MM.1S (cell line): Measurements from ENCODE around the gene PCMT1.

ENCODE experiments used
- EZH2 ChIP-seq: fragments of 300-600 bp; sonication (generic); optimal IDR thresholded peaks from 2 replicates; pipeline ENCODE3; 2017; ENCODE audit warnings: low read depth, mild to moderate bottlenecking, antibody characterized with exemption, low read length, mixed read lengths
- TF ChIP-seq, protein P1 (sequence below): fragments of 300-600 bp; sonication (generic); IDR thresholded peaks from 2 replicates; pipeline ENCODE4 v1.5.1; 2016; ENCODE audit warnings: antibody characterized with exemption, low read length, mixed read lengths

- TF ChIP-seq, protein P1, sequence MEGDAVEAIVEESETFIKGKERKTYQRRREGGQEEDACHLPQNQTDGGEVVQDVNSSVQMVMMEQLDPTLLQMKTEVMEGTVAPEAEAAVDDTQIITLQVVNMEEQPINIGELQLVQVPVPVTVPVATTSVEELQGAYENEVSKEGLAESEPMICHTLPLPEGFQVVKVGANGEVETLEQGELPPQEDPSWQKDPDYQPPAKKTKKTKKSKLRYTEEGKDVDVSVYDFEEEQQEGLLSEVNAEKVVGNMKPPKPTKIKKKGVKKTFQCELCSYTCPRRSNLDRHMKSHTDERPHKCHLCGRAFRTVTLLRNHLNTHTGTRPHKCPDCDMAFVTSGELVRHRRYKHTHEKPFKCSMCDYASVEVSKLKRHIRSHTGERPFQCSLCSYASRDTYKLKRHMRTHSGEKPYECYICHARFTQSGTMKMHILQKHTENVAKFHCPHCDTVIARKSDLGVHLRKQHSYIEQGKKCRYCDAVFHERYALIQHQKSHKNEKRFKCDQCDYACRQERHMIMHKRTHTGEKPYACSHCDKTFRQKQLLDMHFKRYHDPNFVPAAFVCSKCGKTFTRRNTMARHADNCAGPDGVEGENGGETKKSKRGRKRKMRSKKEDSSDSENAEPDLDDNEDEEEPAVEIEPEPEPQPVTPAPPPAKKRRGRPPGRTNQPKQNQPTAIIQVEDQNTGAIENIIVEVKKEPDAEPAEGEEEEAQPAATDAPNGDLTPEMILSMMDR: peak; percentile 54
- no peak for TF ChIP-seq EZH2
Measured at GRCh38 chr6:149840345-149841075, 91.0 kb downstream of the PCMT1 start.
